ENCODE measurements around the gene EAF1.
"Not testable (repeated sequence)": the region's sequence is repeated elsewhere in the genome, so short reads cannot be mapped to it uniquely, and the experiment has no call there.

The EAF1 gene

DNA sequence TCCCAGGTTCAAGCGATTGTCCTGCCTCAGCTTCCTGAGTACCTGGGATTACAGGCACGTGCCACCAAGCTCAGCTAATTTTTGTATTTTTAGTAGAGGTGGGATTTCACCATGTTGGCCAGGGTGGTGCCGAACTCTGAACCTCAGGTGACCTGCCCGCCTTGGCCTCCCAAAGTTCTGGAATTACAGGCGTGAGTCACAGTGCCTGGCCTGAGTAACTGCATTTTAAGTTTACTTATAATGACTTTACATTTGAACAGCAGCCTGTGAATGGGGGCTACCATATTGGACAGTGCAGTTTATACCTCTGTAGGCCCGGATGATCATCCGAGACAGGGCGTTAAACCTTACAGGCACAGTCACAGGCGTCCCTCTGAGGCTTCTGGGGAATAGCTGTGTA, 24.8 kb downstream of the EAF1 start:
- no peak for DNase-seq

DNA sequence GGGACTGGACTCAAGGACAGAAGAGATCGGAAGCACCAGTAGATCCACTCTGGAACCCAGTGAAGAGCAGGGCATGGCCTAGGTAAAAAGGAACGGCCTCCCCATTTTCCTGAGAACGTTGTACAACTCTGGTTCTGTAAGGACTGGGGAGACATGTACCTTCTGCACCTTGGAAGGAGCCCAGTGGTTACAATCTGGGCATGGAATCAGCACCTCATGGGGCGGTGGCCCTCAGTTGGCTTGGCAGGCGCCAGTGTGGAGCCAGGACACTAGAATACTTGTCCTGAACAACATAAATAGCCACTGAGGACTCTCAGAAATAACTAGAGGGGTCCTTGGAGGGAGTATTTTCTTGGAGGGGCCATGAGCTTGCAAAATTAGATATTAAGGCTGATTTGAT, 25.6 kb downstream of the EAF1 start:
- DNase-seq, result no peak

DNA sequence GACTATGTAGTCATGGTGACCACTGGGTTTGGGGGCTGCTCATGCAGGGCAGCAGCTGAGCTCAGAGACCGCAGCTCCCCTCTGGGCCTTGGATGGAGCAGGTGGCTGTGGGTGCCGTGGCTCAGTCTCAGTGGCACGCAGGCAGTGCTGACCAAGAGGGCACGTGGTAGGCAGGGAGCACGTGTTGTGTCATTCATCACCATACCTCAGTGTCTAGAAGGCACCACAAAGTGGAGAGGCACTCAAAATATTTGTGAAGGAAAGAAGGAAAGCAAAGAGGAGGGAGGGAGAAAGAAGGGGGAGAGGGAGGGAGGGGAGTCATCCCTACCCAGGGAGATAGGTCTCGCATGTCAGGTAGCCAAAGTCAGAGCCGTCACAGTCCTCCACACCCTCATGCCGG, 26.1 kb downstream of the EAF1 start:
- DNase-seq, result no peak

- no peak for DNase-seq
These were observed 26.7 kb downstream of the EAF1 start for GRCh38 chr3:15453991-15454625.

DNA sequence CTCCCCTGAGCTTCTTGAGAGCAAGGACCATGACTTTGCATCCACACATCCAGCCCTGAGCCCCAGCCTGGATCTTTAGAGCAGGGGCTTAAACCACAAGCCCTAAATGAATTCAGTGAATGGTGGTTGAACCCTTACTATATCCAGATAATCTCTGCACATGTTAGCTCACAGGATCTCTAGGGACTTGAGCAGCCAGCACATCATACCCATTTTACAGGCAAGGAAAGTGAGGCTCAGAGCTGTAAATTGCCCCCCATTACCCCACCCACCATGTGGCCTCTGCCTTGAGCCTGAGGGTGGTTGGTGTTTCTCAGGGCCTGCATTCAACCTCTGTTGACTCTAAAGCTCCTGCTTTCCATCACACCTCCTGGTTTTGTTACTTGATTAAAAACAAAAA, 27.6 kb downstream of the EAF1 start:
- no peak for DNase-seq

DNA sequence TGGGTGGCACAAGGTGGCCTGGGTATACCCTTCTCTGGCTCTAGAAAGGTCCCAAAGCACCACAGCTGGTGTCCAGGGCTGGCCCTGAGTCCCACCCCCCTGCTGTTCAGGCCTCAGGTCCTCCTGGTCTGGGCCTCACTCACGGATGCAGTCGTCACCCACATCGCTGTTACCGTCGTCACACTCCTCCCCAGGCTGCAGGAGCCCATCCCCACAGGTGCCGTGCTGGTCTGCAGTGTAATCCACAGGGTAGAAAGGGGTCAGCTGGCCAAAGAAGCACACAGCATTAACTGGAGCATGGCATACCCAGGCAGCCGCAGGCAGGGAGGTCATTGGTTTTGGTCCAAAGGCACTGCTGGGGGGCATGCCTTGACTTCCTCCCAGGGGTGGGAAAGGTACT, 28.4 kb downstream of the EAF1 start:
- no peak for DNase-seq

DNA sequence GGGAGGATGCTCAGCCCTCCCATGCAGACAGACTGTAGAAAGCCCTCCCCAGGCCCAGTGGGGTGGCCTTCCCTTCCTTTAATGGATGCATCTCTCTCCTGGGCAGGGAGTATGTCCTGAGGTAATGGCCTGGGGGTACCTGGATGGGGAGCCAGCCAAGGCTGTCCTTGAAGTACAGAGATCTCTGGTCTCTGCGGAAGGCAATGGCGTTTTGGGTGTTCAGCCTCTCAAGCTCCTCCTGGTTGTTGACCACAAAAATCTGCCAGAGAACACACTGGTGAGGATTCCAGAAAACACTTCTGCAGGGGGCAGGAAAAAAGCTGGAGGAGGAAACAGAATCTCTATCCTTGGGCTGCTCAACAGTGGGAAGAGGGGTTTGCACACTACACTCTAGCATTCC, 28.9 kb downstream of the EAF1 start:
- DNase-seq, result no peak

DNA sequence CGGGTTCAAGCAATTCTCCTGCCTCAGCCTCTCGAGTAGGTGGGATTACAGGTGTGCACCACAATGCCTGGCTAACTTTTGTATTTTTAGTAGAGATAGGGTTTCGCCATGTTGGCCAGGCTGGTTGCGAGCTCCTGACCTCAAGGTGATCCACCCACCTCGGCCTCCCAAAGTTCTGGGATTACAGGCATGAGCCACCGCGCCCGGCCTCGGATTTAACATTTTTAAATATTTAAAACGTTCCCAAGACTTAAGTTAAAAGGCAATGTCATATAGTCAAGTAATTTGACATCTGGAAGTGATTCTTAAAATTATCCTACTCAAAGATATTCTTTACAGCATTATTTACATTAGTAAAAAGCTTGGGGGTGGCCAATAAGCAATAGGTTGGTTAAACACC, 29.5 kb downstream of the EAF1 start:
- not testable (repeated sequence) for DNase-seq

GRCh38 chr3:15458212-15458780, 30.9 kb downstream of the EAF1 start:
- peak; percentile 54 to 73 (median 68) for DNase-seq

- peak; percentile 35 to 43 (median 40) for DNase-seq
These were observed 33.6 kb downstream of the EAF1 start for GRCh38 chr3:15460891-15461531.

DNA sequence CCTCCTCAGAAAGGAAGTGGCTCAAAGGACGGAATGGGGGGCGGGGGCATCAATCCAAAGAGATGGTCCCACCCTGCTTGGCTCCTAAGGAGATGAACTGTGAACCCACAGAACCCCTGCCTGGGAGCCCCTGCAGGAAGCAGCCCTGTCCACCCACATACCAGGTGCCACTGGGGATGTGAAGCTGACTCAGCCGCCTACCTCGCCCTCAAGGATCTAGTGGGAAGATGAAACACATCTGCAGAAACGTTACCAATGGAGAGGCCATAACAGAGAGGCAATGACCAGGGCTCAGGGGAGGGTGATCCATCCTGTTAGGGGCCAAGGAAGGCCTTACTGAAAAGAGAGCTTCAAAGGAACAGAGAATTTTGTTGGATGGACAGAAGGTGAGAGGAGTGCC, 35.1 kb downstream of the EAF1 start:
- no peak for DNase-seq

GRCh38 chr3:15465876-15466585, 38.6 kb downstream of the EAF1 start:
- DNase-seq, result no peak

GRCh38 chr3:15467227-15468181, 40.1 kb downstream of the EAF1 start:
- no peak for DNase-seq

DNA sequence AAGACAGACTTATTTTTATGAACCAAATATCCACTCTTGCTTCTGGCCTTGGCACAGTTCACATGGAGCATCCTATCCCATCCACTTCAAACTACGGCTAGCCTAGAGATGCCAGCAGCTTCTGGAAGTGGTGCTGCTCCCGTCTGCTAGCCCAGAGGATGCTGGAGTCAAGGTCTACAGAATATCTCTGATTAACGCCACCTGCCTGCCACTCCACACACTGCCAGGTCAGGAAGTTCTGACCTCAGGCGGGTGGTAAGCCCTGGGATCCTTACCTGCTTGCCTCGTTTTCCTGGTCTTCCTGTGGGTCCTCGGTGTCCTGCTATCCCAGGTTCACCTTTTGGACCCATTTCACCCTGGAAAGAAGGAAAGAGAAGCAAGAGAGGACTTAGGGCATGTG, 42.9 kb downstream of the EAF1 start:
- DNase-seq, result no peak

- no peak for DNase-seq
These were observed 43.5 kb downstream of the EAF1 start for GRCh38 chr3:15470849-15471248.

GRCh38 chr3:15471861-15472260, 44.5 kb downstream of the EAF1 start:
- no peak for DNase-seq

DNA sequence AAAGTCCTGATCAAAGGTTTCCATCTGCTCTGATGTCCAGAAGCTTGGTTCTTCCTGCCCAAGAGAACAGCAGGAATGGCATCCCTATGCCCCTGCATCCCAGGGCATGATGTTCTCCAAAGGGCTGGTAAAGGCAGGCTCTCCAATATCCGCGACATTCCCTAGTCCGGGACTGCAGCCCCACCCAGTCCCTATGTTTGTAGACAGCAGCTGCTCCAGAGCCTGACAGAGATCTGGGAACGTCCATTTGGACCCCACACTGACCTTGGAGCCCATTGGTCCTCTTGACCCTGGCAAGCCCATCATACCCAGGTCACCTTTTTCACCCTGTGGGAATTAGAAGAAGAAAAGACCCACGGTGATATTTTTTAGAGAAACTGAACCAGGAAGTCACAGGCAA, 47.8 kb downstream of the EAF1 start:
- DNase-seq, result no peak

- no peak for DNase-seq
These were observed 49.0 kb downstream of the EAF1 start for GRCh38 chr3:15476378-15476777.

GRCh38 chr3:15477951-15478639, 50.7 kb downstream of the EAF1 start:
- DNase-seq, result no peak

DNA sequence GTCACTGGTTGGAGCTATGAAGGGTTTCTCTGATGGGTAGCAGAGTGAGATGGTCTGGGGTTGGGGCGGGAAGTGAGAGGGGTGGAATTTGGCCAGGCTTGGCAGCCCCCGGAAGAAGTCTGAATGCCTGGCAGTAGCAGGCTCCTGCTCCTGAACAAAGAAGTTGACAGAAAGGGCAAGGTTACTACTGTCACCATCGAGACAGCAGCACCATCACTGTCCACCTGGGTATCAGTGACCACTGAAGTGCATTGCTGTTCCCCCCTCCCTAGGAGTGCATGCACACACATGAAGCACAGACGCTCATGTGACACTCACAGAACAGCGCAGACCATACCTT, 51.2 kb downstream of the EAF1 start:
- no peak for DNase-seq

GRCh38 chr3:15479400-15480224, 52.2 kb downstream of the EAF1 start:
- no peak for DNase-seq
